UCSD-AML1 (cell line): ENCODE results near the gene CNTRL.
"Not testable (repeated sequence)": the region's sequence is repeated elsewhere in the genome, so short reads cannot be mapped to it uniquely, and the experiment has no call there.

Source experiments
- DNase-seq: peaks from one replicate; lab custom pipeline; 2025; ENCODE audit not compliant: unreplicated experiment; lab: John Stamatoyannopoulos, UW

CNTRL gene

GRCh38 chr9:121178676-121179372 lies 104.1 kb downstream of the CNTRL start:
- no peak for DNase-seq

- DNase-seq, result not testable (repeated sequence)
Measured at GRCh38 chr9:121179373-121179721, 104.6 kb downstream of the CNTRL start.

DNA sequence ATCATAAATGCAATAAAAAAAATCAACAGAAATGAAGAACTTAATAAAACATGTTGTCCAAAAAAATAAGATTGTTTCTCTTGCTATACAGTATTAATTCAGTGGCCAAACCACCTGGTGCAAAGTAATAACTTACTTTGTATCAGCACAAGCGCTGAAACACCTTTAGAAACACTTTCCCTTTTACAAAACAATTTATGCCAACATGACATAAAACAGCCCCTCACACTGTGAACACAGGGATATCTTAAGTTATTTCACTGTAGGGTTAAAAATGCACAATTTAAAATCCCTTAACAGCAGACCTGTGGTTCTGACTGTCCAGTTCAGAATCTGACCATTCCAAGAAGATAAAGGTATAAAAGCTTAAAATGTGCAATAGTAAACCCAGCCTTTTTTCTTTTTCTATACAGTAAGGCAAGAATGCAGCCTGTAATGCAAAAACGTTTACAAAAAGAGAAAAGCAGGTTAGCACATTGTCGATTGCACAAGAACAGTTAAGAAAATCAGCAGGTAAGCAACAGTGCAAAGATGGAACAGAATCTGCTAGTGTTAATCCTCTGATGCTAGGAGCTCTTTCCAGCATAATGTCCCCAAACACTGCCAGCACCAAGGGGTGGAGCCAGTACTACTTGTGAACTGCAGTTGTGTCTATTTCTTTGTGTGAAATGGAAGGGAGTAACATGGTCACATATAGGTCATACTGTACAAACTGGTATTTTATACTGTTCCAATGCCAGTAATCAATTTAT lies 105.4 kb downstream of the CNTRL start:
- DNase-seq, result no peak

DNA sequence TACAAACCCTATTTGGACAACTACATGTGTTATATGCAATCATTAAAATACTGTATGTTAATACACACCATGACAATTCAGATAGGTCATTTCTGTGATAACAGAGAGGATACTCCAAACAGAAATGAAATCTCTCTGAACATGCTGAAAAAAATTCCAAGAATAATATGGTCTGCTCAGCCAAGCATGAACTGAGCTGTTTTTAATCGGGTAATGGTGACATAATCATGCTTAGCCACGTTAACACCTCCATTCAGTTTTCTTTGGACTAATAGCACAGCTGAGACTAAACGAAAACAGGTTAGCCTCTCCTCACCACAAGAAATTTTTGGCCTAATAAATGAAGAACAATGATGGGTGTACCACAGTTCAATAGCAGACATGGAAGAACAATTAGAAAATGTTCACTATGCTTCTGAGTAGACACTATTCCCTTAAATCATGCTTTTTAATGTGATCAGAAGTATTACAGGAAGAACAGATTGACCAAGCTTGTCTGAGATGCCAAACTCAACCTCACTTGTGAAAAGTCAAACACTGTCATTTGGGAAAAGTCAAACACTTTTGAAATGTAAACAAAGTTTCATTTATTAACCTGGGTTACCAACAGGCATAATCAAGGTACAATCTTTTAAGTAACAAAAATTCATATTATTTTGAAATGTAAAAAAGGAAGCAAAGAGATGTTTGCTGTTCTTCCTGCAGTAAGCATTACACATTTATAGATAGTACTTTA lies 107.5 kb downstream of the CNTRL start:
- no peak for DNase-seq

DNA sequence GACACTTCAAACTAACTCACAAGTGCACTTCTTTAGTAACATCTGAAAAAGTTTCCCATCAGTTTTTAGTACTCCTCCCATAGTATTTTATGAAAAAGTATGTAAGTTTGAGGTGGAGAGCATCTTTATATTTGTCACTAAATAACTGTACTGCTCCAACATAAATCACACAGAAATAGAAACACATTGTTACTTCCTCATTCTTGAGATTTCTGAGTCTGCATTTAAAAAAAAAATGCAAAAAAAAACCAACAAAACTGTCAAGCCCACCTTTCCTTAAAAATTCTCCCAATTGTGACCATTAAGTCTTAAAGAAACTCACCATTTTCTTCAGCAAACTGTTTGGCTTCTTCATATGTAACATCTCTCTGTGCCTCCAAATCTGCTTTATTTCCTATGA lies 108.2 kb downstream of the CNTRL start:
- no peak for DNase-seq

DNA sequence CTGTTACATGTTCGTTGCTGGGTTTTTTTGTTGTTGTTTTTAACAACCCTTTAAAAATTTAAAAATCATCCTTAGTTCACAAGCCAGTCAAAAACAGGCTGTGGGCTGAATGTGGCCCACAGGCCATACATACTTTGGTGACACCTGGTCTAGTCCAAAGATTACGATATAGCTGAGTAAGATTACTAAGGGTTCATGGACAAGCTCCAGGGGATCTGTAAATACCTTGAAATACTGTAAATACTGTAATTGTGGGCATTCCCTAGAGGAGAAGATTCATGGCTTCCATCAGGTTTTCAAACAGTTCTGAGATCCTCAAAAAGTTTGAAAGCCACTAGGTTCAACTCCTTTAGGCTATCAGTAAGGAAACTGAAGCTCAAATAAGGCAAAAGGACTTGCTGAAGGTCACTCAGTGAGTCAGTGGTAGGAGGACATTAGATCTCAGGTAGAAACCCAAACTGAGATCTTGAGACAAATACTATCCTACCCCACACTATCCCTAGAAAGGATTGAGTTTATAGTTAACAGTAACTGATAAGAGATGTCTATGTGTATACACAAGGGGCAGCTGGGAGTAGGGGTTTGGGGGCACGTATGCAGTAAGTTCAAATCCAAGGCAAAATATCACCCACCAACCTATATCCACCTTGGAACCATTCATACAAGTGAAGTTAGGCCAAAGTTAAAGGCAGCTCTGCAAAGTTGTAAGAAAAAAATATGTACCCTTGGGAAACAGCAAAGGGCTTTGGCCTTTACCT lies 109.1 kb downstream of the CNTRL start:
- DNase-seq, result no peak

GRCh38 chr9:121184463-121184862 lies 109.7 kb downstream of the CNTRL start:
- no peak for DNase-seq

- no peak for DNase-seq
Measured at GRCh38 chr9:121185178-121185745, 110.5 kb downstream of the CNTRL start.

DNA sequence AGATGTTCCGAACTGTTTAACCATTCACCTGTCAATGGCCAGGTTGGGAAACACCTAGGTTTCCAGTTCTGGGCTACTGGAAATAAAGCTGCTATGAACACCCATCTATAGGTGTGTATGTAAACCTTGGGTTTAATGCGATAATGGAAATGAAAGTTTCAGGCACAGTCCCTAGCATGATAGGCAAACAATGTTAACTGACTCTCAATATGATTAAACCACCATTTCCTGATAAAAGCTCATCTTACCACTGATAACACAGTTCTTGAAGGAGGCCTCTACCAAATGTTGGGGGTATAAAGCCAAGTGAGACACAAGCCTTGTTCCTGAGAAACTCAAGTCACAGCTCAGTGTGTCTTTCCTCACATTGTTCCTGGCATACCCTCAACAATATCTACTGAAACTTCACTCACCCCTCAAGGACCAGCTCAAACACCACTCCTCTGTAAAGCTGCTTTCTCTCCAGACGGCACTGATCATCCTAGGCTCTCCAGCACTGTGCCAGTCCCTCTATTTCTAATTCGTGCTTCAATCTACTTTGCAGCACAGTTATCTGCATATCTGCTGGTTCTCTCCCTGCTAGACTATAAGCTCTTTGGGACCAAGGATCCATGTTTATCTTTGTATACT lies 111.1 kb downstream of the CNTRL start:
- DNase-seq, result no peak

GRCh38 chr9:121187636-121188305 lies 113.0 kb downstream of the CNTRL start:
- no peak for DNase-seq

DNA sequence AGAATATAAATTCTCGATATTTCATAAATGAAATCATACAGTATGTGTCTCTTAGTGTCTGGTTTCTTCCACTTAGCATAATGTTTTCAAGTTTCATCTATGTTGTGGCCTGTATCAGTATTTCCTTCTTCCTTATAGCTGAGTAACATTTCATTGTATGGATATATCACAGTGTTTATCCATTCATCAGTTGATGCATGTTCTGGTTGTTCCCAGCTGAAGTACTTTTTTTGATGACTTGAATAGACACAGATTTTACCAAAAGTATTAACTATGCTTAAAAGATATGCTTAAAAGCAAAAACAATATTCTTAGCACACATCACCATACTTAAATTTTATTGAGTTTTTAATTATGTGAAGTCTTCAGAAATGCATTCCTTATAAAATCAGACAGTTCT lies 114.3 kb downstream of the CNTRL start:
- DNase-seq, result no peak

- no peak for DNase-seq
Measured at GRCh38 chr9:121189660-121190059, 114.9 kb downstream of the CNTRL start.

DNA sequence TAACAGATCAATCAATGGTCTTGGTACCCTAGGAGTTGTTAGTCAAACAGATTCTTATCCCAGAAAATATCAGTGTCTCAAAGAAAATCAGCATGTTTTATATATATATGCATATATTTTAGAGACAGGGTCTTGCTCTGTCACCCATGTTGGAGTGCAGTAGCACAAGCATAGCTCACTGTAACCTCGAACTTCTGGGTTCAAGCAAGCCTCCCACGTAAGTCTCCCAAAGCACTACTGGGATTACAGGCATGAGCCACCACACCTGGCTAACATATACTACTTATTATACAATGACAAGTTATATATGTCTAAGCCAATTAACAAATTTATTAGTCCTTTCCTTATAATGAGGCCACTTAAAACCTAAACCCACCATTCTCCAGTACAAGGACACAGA lies 116.5 kb downstream of the CNTRL start:
- DNase-seq, result no peak

DNA sequence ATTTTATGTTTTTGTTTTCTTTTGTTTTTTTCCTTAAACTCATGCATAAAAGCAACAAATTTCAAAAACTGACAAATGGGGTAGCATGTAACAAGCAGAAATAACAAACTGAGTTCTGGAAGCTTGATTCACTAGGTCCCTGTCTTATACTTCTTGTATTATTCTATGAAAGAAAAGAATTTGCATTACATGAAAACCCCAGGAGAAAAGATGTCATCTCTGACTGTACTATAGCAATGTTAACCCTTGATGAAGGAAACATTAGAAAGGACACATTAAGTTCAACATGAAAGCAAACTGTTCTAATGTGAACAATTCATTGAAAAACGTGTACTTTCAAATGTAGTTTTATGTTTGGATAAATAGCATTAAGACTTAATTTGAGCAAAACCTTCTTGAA lies 117.8 kb downstream of the CNTRL start:
- DNase-seq, result no peak

DNA sequence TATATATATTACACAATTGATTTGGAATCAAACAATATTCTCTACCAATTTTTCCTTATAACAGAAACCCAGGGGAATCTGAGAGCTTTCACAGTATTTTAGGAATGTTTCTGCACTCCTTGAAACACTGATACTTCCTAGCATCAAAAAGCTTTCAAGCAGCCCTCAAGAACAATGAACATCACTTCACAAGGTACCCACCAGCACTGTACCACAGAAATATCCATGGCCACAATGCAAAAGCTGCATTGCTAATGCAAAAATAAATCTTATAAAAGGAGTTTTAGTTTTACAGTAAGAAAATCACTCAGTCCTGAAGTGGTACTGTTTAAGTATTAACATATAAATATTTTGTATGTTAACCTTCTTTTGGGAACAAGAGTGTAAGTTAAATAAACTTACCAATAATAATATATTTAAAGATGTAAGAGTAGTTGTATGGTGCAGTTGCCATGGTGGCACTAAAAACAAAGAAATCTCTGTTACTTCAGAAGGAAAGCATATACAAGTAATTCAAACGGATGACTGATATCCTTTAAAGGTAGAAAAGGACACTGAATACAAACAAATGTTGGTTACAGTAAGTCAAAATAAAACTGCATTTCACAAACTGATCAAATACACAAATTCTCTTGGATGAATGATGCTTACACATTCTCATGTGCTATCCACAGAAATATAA lies 118.3 kb downstream of the CNTRL start:
- DNase-seq, result no peak

DNA sequence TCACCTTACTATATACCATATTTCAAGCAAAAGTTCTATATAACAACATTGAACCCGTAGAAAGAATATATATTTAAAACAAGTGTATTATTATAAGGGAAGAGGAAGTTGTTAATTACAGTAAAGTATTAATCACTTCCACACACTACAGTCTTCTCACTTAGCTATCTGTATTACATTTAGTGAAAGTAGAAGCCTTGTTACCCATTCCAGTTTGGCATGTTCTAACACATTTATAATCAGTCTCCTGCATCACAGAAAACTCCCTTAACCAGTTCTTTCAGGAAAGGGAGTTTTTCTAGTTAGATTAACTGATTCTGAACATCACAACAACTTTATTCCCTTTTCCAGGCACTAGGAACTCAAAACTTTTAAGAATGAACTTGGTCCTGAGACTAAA lies 120.0 kb downstream of the CNTRL start:
- DNase-seq, result no peak

- DNase-seq, result no peak
Measured at GRCh38 chr9:121196389-121196788, 121.6 kb downstream of the CNTRL start.

DNA sequence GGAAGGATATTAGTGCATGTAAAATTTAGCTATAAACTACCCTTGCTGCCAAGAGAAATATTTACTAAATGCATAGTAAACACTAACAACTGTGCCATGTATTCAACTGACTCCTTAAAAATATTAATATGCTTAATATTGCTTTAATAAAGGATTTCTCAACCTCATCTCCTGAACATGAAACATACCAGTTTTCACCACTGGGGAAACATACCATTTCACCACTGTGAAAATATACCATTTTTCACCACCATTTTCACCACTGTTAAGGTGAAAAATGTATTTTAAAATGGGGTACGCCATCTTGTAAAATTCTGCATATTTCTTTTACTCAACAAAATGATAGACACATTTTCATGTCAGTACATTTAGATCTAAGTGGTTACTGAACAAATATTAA lies 122.4 kb downstream of the CNTRL start:
- no peak for DNase-seq

GRCh38 chr9:121198512-121199042 lies 123.8 kb downstream of the CNTRL start:
- no peak for DNase-seq
